MM.1S (cell line): Measurements from ENCODE around the gene ZFYVE28.

Source experiments
- CTCF ChIP-seq: fragments of 300-600 bp; sonication (generic); IDR thresholded peaks from 2 replicates; pipeline ENCODE4 v1.5.1; 2016; ENCODE audit warnings: antibody characterized with exemption, low read length, mixed read lengths
- EZH2 ChIP-seq: fragments of 300-600 bp; sonication (generic); optimal IDR thresholded peaks from 2 replicates; pipeline ENCODE3; 2017; ENCODE audit warnings: low read depth, mild to moderate bottlenecking, antibody characterized with exemption, low read length, mixed read lengths

GRCh38 chr4:2457481-2458295 is 39.2 kb upstream of the ZFYVE28 start:
- no peak for TF ChIP-seq CTCF
- TF ChIP-seq EZH2: no peak
